SK-N-SH treated with all-trans-retinoic acid at 6 μM for 48 hours (cell line): ENCODE data around the gene KRTAP4-8.

Experiments used
- ARNTL ChIP-seq: fragments of 450-650 bp; formaldehyde crosslinking; IDR thresholded peaks from 2 replicates; pipeline ENCODE4 v1.5.0; 2020; ENCODE audit warnings: low read depth, mild to moderate bottlenecking, moderate library complexity, borderline replicate concordance
- BACH2 ChIP-seq: fragments of 250-450 bp; sonication (Bioruptor Pico); IDR thresholded peaks from 2 replicates; pipeline ENCODE4 v1.9.0; 2021; ENCODE audit warnings: mild to moderate bottlenecking, borderline replicate concordance
- CREB5 ChIP-seq: fragments of 250-450 bp; sonication (Bioruptor Pico); IDR thresholded peaks from 2 replicates; pipeline ENCODE4 v1.5.1; 2020; ENCODE audit warnings: low read depth, mild to moderate bottlenecking, moderate library complexity
- CSDC2 ChIP-seq: fragments of 250-450 bp; sonication (Bioruptor Pico); IDR thresholded peaks from 2 replicates; pipeline ENCODE4 v1.5.0; 2020; ENCODE audit warnings: mild to moderate bottlenecking, moderate library complexity
- GLIS3 ChIP-seq: fragments of 250-450 bp; sonication (Bioruptor Pico); IDR thresholded peaks from 2 replicates; pipeline ENCODE4 v1.5.0; 2020; ENCODE audit warnings: mild to moderate bottlenecking, moderate library complexity
- ISL1 ChIP-seq: fragments of 250-450 bp; sonication (Bioruptor Pico); IDR thresholded peaks from 2 replicates; pipeline ENCODE4 v2.1.2; 2022; ENCODE audit warnings: mild to moderate bottlenecking, moderate library complexity
- PATZ1 ChIP-seq: fragments of 250-450 bp; sonication (Bioruptor Pico); IDR thresholded peaks from 2 replicates; pipeline ENCODE4 v1.8.0; 2020; ENCODE audit warnings: mild to moderate bottlenecking, moderate library complexity, borderline replicate concordance
- POU6F1 ChIP-seq: fragments of 250-450 bp; sonication (Bioruptor Pico); IDR thresholded peaks from 2 replicates; pipeline ENCODE4 v1.8.0; 2021; ENCODE audit warnings: low read depth, mild to moderate bottlenecking, moderate library complexity, borderline replicate concordance
- RARB ChIP-seq: fragments of 250-450 bp; sonication (Bioruptor Pico); IDR thresholded peaks from 2 replicates; pipeline ENCODE4 v1.8.0; 2021; ENCODE audit warnings: mild to moderate bottlenecking, moderate library complexity
- SNAI2 ChIP-seq: fragments of 250-450 bp; sonication (Bioruptor Pico); IDR thresholded peaks from 2 replicates; pipeline ENCODE4 v1.5.0; 2020; ENCODE audit warnings: mild to moderate bottlenecking, moderate library complexity
- TCF4 ChIP-seq: fragments of 250-450 bp; sonication (Bioruptor Pico); IDR thresholded peaks from 2 replicates; pipeline ENCODE4 v1.8.0; 2021; ENCODE audit warnings: mild to moderate bottlenecking, moderate library complexity, borderline replicate concordance
- ZFP3 ChIP-seq: fragments of 250-450 bp; sonication (Bioruptor Pico); IDR thresholded peaks from 2 replicates; pipeline ENCODE4 v1.5.0; 2020; ENCODE audit warnings: mild to moderate bottlenecking, moderate library complexity
- ZFP30 ChIP-seq: fragments of 450-650 bp; formaldehyde crosslinking; IDR thresholded peaks from 2 replicates; pipeline ENCODE4 v1.5.0; 2022; ENCODE audit warnings: mild to moderate bottlenecking, moderate library complexity
- ZNF8 ChIP-seq: fragments of 450-650 bp; formaldehyde crosslinking; IDR thresholded peaks from 2 replicates; pipeline ENCODE4 v1.5.0; 2020; ENCODE audit warnings: mild to moderate bottlenecking, moderate library complexity

GRCh38 chr17:41064301-41064700 lies 33.6 kb downstream of the KRTAP4-8 start:
- TF ChIP-seq SNAI2 (no peak), TCF4 (CRISPR knock-in tag) (no peak), PATZ1 (CRISPR knock-in tag) (no peak), CSDC2 (no peak), ZNF8 (no peak), GLIS3 (no peak), CREB5 (CRISPR knock-in tag) (no peak), RARB (CRISPR knock-in tag) (no peak), ZFP30 (no peak), ISL1 (CRISPR knock-in tag) (no peak), ZFP3 (no peak), ARNTL (CRISPR knock-in tag) (no peak), BACH2 (CRISPR knock-in tag) (no peak), POU6F1 (CRISPR knock-in tag) (no peak)
